ENCODE results near the gene ASB3. TPM values are rescaled to one million over a fixed set of nuclear protein-coding genes. Genes with fewer than 3 reads are reported as not detected.
"Not testable (repeated sequence)": the region's sequence is repeated elsewhere in the genome, so short reads cannot be mapped to it uniquely, and the experiment has no call there.

Gene ASB3
- polyA plus RNA-seq, 1 donor (not counting 4 experiments of a cell fraction or from before 2014, with no cell fraction given): 16.6 TPM

- H3K4me1 ChIP-seq (ENCODE audit: control insufficient read depth, extremely low read depth, insufficient read depth, low read length): peaks cover 9% of the 10 kb centered on the region
- peak within 1 kb of the TSS; percentile 60 to 92 (median 86) for H3K4me3 ChIP-seq (ENCODE audit: control insufficient read depth in 2 of 3, extremely low read depth in 1 of 3, insufficient read depth in 2 of 3, low read depth in 1 of 3, low read length in 3 of 3)
- peak within 1 kb of the TSS; percentile 91 for H2AFZ ChIP-seq (ENCODE audit: control insufficient read depth, low read length)
- no peak for DNase-seq (ENCODE audit: low read depth, low spot score)
- peak within 1 kb of the TSS; percentile 88 for H3K4me2 ChIP-seq (ENCODE audit: control insufficient read depth, extremely low read depth, insufficient read depth, low read depth, low read length)
- no peaks in the 10 kb centered on the region for H3K9me3 ChIP-seq (ENCODE audit: control insufficient read depth, low read depth, low read length)
- H3K27me3 ChIP-seq (ENCODE audit: control insufficient read depth, extremely low read depth, insufficient read depth, low read length): no peaks in the 10 kb centered on the region
- H3K79me2 ChIP-seq (ENCODE audit: control insufficient read depth, insufficient read depth, low read length): peaks cover 26% of the 10 kb centered on the region
- H3K36me3 ChIP-seq (ENCODE audit: control insufficient read depth in 2 of 2, extremely low read depth in 1 of 2, insufficient read depth in 2 of 2, low read length in 2 of 2): no peaks in the 10 kb centered on the region
- peak within 1 kb of the TSS; percentile 80 for H3K27ac ChIP-seq (ENCODE audit: control insufficient read depth, insufficient read depth, low read length)
- TF ChIP-seq EZH2 (IDR thresholded peaks at IDR 0.05; ENCODE audit: low read length) (no peak), CTCF (optimal IDR thresholded peaks at IDR 0.05 in 1 of 3, IDR thresholded peaks at IDR 0.05 in 1 of 3, conservative IDR thresholded peaks at IDR 0.05 in 1 of 3; ENCODE audit: extremely low read depth in 1 of 3, insufficient read depth in 2 of 3, low read length in 3 of 3) (peak in 2 of 3 experiments; percentile 8 to 35)
- no peak for FAIRE-seq
- peak within 1 kb of the TSS; percentile 83 for H3K9ac ChIP-seq (ENCODE audit: control insufficient read depth, extremely low read depth, insufficient read depth, low read length)
- H3K9me1 ChIP-seq (ENCODE audit: control insufficient read depth, extremely low read depth, insufficient read depth, low read length): no peaks in the 10 kb centered on the region
- no peaks in the 10 kb centered on the region for H4K20me1 ChIP-seq (ENCODE audit: control insufficient read depth, extremely low read depth, insufficient read depth, low read length)
- dilution Hi-C loops (cut with MboI; ENCODE audit: extremely low pct_ligation_motif_present, low sequenced_read_pairs): no loop called here
These were observed 19.1 kb downstream of the ASB3 start, which contains the start of gene CHAC2 for GRCh38 chr2:53767405-53768241. Gene CHAC2 (plus strand): TSS chr2:53767804. CDS start chr2:53767887, 83 bp downstream.

- no peaks in the 10 kb centered on the region for H4K20me1 ChIP-seq (ENCODE audit: control insufficient read depth, extremely low read depth, insufficient read depth, low read length)
- H3K9me1 ChIP-seq (ENCODE audit: control insufficient read depth, extremely low read depth, insufficient read depth, low read length): no peaks in the 10 kb centered on the region
- H3K36me3 ChIP-seq (ENCODE audit: control insufficient read depth in 2 of 2, extremely low read depth in 1 of 2, insufficient read depth in 2 of 2, low read length in 2 of 2): no peaks in the 10 kb centered on the region
- H3K4me2 ChIP-seq (ENCODE audit: control insufficient read depth, extremely low read depth, insufficient read depth, low read depth, low read length): no peak overlapping the region
- peaks cover 9% of the 10 kb centered on the region for H3K4me1 ChIP-seq (ENCODE audit: control insufficient read depth, extremely low read depth, insufficient read depth, low read length)
- H2AFZ ChIP-seq (ENCODE audit: control insufficient read depth, low read length): no peak overlapping the region
- H3K79me2 ChIP-seq (ENCODE audit: control insufficient read depth, insufficient read depth, low read length): peaks cover 23% of the 10 kb centered on the region
- no peaks in the 10 kb centered on the region for H3K27me3 ChIP-seq (ENCODE audit: control insufficient read depth, extremely low read depth, insufficient read depth, low read length)
- no peak overlapping the region for H3K9ac ChIP-seq (ENCODE audit: control insufficient read depth, extremely low read depth, insufficient read depth, low read length)
- no peaks in the 10 kb centered on the region for H3K9me3 ChIP-seq (ENCODE audit: control insufficient read depth, low read depth, low read length)
- no peak overlapping the region for H3K27ac ChIP-seq (ENCODE audit: control insufficient read depth, insufficient read depth, low read length)
- FAIRE-seq (no peak), DNase-seq (ENCODE audit: low read depth, low spot score) (no peak)
- no peak overlapping the region for H3K4me3 ChIP-seq (ENCODE audit: control insufficient read depth in 2 of 3, extremely low read depth in 1 of 3, insufficient read depth in 2 of 3, low read depth in 1 of 3, low read length in 3 of 3)
- TF ChIP-seq CTCF (optimal IDR thresholded peaks at IDR 0.05 in 1 of 3, IDR thresholded peaks at IDR 0.05 in 1 of 3, conservative IDR thresholded peaks at IDR 0.05 in 1 of 3; ENCODE audit: extremely low read depth in 1 of 3, insufficient read depth in 2 of 3, low read length in 3 of 3) (no peak), EZH2 (IDR thresholded peaks at IDR 0.05; ENCODE audit: low read length) (no peak)
- dilution Hi-C loops (cut with MboI; ENCODE audit: extremely low pct_ligation_motif_present, low sequenced_read_pairs): no loop called here
These were observed 21.0 kb downstream of the ASB3 start for GRCh38 chr2:53765767-53766166.

- FAIRE-seq; H3K27me3 ChIP-seq (ENCODE audit: control insufficient read depth, extremely low read depth, insufficient read depth, low read length); H4K20me1 ChIP-seq (ENCODE audit: control insufficient read depth, extremely low read depth, insufficient read depth, low read length); H3K4me3 ChIP-seq (ENCODE audit: control insufficient read depth in 2 of 3, extremely low read depth in 1 of 3, insufficient read depth in 2 of 3, low read depth in 1 of 3, low read length in 3 of 3); H3K36me3 ChIP-seq (ENCODE audit: control insufficient read depth in 2 of 2, extremely low read depth in 1 of 2, insufficient read depth in 2 of 2, low read length in 2 of 2); H3K9me1 ChIP-seq (ENCODE audit: control insufficient read depth, extremely low read depth, insufficient read depth, low read length); H2AFZ ChIP-seq (ENCODE audit: control insufficient read depth, low read length); H3K79me2 ChIP-seq (ENCODE audit: control insufficient read depth, insufficient read depth, low read length); H3K9ac ChIP-seq (ENCODE audit: control insufficient read depth, extremely low read depth, insufficient read depth, low read length); DNase-seq (ENCODE audit: low read depth, low spot score); dilution Hi-C loops (cut with MboI; ENCODE audit: extremely low pct_ligation_motif_present, low sequenced_read_pairs); H3K4me2 ChIP-seq (ENCODE audit: control insufficient read depth, extremely low read depth, insufficient read depth, low read depth, low read length); H3K9me3 ChIP-seq (ENCODE audit: control insufficient read depth, low read depth, low read length); H3K27ac ChIP-seq (ENCODE audit: control insufficient read depth, insufficient read depth, low read length): not testable (repeated sequence)
- peaks cover 16% of the 10 kb centered on the region for H3K4me1 ChIP-seq (ENCODE audit: control insufficient read depth, extremely low read depth, insufficient read depth, low read length)
These were observed 29.5 kb downstream of the ASB3 start for GRCh38 chr2:53757206-53757605.

Measured in keratinocyte (primary cell).